Left cardiac atrium (tissue), 2 donors: ENCODE measurements around the gene PHF8. TPM values are rescaled to one million over a fixed set of nuclear protein-coding genes. Genes with fewer than 3 reads are reported as not detected.

Source experiments
- total RNA-seq, 2 donors: library from RNA; stranded (reverse); fragmentation: NEBNext Ultra II Directional; extraction: Animal tissue kit (Norgen Biotek cat#: 25700); gene quantifications; one replicate each; pipeline ENCODE4 v1.2.1, GENCODE V29; 2021
- donor health status: DM: no; HTN: yes; CAD: no; lungs with severe emphysema.
- donor health status: DM: yes; HTN: yes; CAD: no.

The PHF8 gene
- total RNA-seq, 2 donors from 2014 or later, result 10.0 to 12.4 TPM

Other genes with a start within 250 kb of the PHF8 start
- 1 to 10 TPM; 7.1 to 7.2 TPM for gene FAM120C, start 138.8 kb upstream of the PHF8 start, total RNA-seq